ENCODE results near the gene SESN1.

Gene SESN1

GRCh38 chr6:109097661-109098060 lies 3.0 kb upstream of the SESN1 start:
- peaks cover 0 to 12% (median 8%) of the 10 kb centered on the region in 4 donors for H3K4me1 ChIP-seq
- no peak overlapping the region for H3K4me3 ChIP-seq
- TF ChIP-seq CTCF (IDR thresholded peaks at IDR 0.05) = no peak
- no peaks in the 10 kb centered on the region for H3K27me3 ChIP-seq
- peaks cover 0 to 7% (median 0%) of the 10 kb centered on the region in 3 donors for H3K36me3 ChIP-seq
- intact Hi-C loops (cut with DNase I; ENCODE audit: low total_unique reads) = loop anchor here (10.0 kb wide), 1 partner anchor 287 kb away; the partner anchor contains the start of gene CD164
- DNase-seq = no peak
- H3K9me3 ChIP-seq = no peaks in the 10 kb centered on the region
- H3K27ac ChIP-seq = no peak overlapping the region

- Histone ChIP-seq H3K9me3 (no peaks in the 10 kb centered on the region), H3K4me3 (peak overlapping the region; percentile 64 to 74), H3K27ac (peak overlapping the region; percentile 96 to 97), H3K36me3 (no peaks in the 10 kb centered on the region), H3K27me3 (no peaks in the 10 kb centered on the region), H3K4me1 (peaks cover 0 to 27% (median 19%) of the 10 kb centered on the region in 4 donors)
- no peak for DNase-seq
- intact Hi-C loops (cut with DNase I; ENCODE audit: low total_unique reads) = loop anchor here (10.0 kb wide), 1 partner anchor 289 kb away; the partner anchor contains the start of gene CD164
- TF ChIP-seq CTCF (IDR thresholded peaks at IDR 0.05) = no peak
Observed at GRCh38 chr6:109096208-109096607, 1.6 kb upstream of the SESN1 start.

- Histone ChIP-seq H3K4me1 (peaks cover 0 to 31% (median 20%) of the 10 kb centered on the region in 4 donors), H3K27me3 (no peaks in the 10 kb centered on the region), H3K4me3 (peak overlapping the region; percentile 64 to 74), H3K27ac (peak overlapping the region; percentile 96 to 97), H3K36me3 (no peaks in the 10 kb centered on the region), H3K9me3 (no peaks in the 10 kb centered on the region)
- intact Hi-C loops (cut with DNase I; ENCODE audit: low total_unique reads) = loop anchor here (10.0 kb wide), 1 partner anchor 289 kb away; the partner anchor contains the start of gene CD164
- TF ChIP-seq CTCF (IDR thresholded peaks at IDR 0.05) = no peak
- DNase-seq = no peak
Observed at GRCh38 chr6:109095835-109096084, 1.1 kb upstream of the SESN1 start.

- DNase-seq = peak; percentile 96 to 98
- Histone ChIP-seq H3K9me3 (no peaks in the 10 kb centered on the region), H3K27ac (peak within 1 kb of the TSS; percentile 96 to 97), H3K36me3 (no peaks in the 10 kb centered on the region), H3K4me3 (peak within 1 kb of the TSS; percentile 64 to 74), H3K4me1 (peaks cover 0 to 36% (median 24%) of the 10 kb centered on the region in 4 donors), H3K27me3 (no peaks in the 10 kb centered on the region)
- TF ChIP-seq CTCF (IDR thresholded peaks at IDR 0.05) = peak in 1 of 2 experiments; percentile 9
- intact Hi-C loops (cut with DNase I; ENCODE audit: low total_unique reads) = loop anchor here (10.0 kb wide), 1 partner anchor 290 kb away; the partner anchor contains the start of gene CD164
Observed at GRCh38 chr6:109095036-109095834, 589 bp upstream of the SESN1 start, which contains the start of gene CEP57L1. Gene CEP57L1 (plus strand): TSS chr6:109095507. CDS start chr6:109145222, 49,715 bp downstream.

GRCh38 chr6:109093732-109094415 lies 772 bp downstream of the SESN1 start:
- H3K27ac ChIP-seq = peak overlapping the region; percentile 96 to 97
- H3K9me3 ChIP-seq = no peaks in the 10 kb centered on the region
- peaks cover 0 to 50% (median 32%) of the 10 kb centered on the region in 4 donors for H3K4me1 ChIP-seq
- no peak for TF ChIP-seq CTCF (IDR thresholded peaks at IDR 0.05)
- H3K27me3 ChIP-seq = no peaks in the 10 kb centered on the region
- DNase-seq = no peak
- intact Hi-C loops (cut with DNase I; ENCODE audit: low total_unique reads) = loop anchor here (10.0 kb wide), 1 partner anchor 291 kb away; the partner anchor contains the start of gene CD164
- no peaks in the 10 kb centered on the region for H3K36me3 ChIP-seq
- H3K4me3 ChIP-seq = peak overlapping the region; percentile 64 to 74
